ENCODE results near the gene ZNF883.

GRCh38 chr9:112917987-112918362 is 94.0 kb downstream of the ZNF883 start:
- TF ChIP-seq POLR2A (IDR thresholded peaks at IDR 0.05) = no peak
- TF ChIP-seq CTCF (IDR thresholded peaks at IDR 0.05 in 8 of 11, conservative IDR thresholded peaks at IDR 0.05 in 3 of 11) = no peak
- no peak for TF ChIP-seq POLR2AphosphoS5 (IDR thresholded peaks at IDR 0.05)
